CD4-positive, alpha-beta T cell treated with Interleukin-4 for 4 hours (primary cell): ENCODE data around the gene POPDC2.
"Not testable (repeated sequence)": the region's sequence is repeated elsewhere in the genome, so short reads cannot be mapped to it uniquely, and the experiment has no call there.

Source experiments
- DNase-seq: peaks from one replicate; pipeline ENCODE4 v3.0.0-alpha.2; 2020

The POPDC2 gene

GRCh38 chr3:119611664-119612063, 48.7 kb downstream of the POPDC2 start:
- DNase-seq, result no peak

GRCh38 chr3:119609301-119609700, 51.1 kb downstream of the POPDC2 start:
- no peak for DNase-seq

DNA sequence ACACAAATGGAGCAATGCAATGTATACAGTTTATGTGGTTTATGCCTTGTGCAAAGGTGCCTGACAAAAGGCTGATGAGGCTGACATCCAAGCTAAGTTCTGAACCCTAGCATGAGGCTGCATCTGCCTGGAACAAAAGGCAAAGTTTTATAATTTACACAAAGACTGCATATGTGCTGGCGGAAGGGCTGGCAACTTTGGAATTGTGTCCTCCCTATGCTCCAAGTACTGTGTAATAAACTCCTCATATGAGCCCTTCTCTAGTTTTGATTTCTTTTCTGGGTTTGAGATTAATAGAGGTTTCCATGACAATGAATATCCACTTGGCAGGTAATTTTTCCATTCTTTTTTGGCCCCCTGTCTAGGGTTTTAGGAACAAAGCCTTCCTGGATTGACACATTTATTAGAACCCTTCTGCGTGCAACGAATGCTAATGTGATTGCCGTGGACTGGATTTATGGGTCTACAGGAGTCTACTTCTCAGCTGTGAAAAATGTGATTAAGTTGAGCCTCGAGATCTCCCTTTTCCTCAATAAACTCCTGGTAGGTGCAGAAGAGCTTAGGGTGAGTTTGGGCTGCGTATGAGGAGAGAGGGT, 51.9 kb downstream of the POPDC2 start:
- DNase-seq, result no peak

- no peak for DNase-seq
Measured at GRCh38 chr3:119604878-119605277, 55.5 kb downstream of the POPDC2 start.

GRCh38 chr3:119602676-119603075, 57.7 kb downstream of the POPDC2 start:
- DNase-seq, result no peak

DNA sequence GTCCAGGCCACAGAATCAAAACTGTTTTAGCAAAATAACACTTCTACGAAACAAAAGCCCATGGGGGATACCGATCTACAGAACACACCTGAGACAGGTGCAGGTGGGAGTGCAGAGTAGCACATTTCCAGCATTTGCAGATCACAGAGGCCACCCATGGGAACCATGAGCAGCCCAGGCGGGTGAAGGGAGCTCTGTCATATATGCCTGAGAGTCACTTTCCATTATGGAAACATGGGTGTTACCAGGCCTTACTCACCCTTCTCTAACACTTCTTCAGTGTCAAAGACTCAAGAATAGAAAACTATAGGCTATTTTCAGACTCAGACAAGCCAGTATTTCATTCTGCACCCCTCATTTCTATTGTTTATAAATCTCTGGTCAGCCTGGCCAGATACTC, 59.2 kb downstream of the POPDC2 start:
- no peak for DNase-seq

GRCh38 chr3:119600732-119601131, 59.7 kb downstream of the POPDC2 start:
- no peak for DNase-seq

- DNase-seq, result no peak
Measured at GRCh38 chr3:119599558-119600174, 60.7 kb downstream of the POPDC2 start.

- no peak for DNase-seq
Measured at GRCh38 chr3:119598410-119599098, 61.8 kb downstream of the POPDC2 start.

- no peak for DNase-seq
Measured at GRCh38 chr3:119597548-119598288, 62.7 kb downstream of the POPDC2 start, which contains the start of gene PLA1A. Gene PLA1A (plus strand): TSS chr3:119597885. CDS start chr3:119597914, 29 bp downstream.

DNA sequence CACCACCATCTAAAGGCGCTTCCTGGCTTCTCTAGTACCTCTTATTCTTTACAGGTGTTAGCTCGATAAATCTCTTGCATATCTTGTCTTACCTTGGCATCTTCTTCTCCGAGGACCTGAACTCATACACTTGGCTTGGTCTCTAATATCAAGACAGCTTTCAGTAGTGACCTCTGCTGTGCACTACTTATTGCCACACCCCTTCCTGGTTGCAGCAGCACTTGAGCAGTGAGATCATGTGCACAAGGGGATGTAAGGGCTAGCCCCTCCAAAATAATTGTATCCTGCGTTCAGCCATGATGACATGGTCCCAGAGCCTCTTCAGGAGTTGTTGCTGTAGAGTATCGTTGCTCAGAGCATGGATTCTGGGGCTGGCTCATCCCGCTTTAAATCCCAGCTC, 64.0 kb downstream of the POPDC2 start:
- DNase-seq, result no peak

GRCh38 chr3:119595639-119596334, 64.6 kb downstream of the POPDC2 start:
- no peak for DNase-seq

GRCh38 chr3:119594929-119595328, 65.5 kb downstream of the POPDC2 start:
- DNase-seq, result not testable (repeated sequence)

- DNase-seq, result no peak
Measured at GRCh38 chr3:119594066-119594465, 66.3 kb downstream of the POPDC2 start.

DNA sequence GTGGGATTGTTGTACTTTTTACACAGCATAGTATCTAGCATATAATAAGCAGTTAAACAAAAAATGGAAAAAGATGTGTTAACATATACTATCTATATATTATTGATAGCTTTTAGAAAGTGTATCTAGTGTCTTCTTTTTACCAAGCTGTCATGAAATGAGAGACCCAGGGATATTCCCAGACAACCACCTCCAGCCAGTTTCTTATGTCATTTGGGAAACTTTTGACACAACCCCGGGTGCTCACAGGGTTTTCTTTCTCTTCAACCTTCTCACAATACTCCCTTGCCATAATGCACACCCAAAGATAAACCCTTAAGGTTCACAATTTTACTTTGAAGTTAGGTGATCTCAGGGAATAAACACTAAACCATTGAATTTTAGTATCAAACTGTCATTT, 67.5 kb downstream of the POPDC2 start:
- DNase-seq, result no peak
